ENCODE results near the gene GNS.
"Not testable (repeated sequence)": the region's sequence is repeated elsewhere in the genome, so short reads cannot be mapped to it uniquely, and the experiment has no call there.

GNS gene

GRCh38 chr12:64779354-64779974 is 20.3 kb upstream of the GNS start:
- DNase-seq, result no peak

GRCh38 chr12:64775147-64775736 is 16.0 kb upstream of the GNS start:
- not testable (repeated sequence) for DNase-seq

GRCh38 chr12:64773386-64773785 is 14.2 kb upstream of the GNS start:
- no peak for DNase-seq

- no peak for DNase-seq
These were observed 8.3 kb upstream of the GNS start for GRCh38 chr12:64767495-64767894.

- no peak for DNase-seq
These were observed 1.8 kb upstream of the GNS start for GRCh38 chr12:64760808-64761573.

GRCh38 chr12:64757771-64758170 is 1.4 kb downstream of the GNS start:
- DNase-seq, result no peak

GRCh38 chr12:64756376-64756775 is 2.8 kb downstream of the GNS start:
- DNase-seq, result no peak

- DNase-seq, result no peak
These were observed 5.8 kb downstream of the GNS start for GRCh38 chr12:64753427-64753826.

GRCh38 chr12:64752833-64753238 is 6.4 kb downstream of the GNS start:
- DNase-seq, result no peak

- DNase-seq, result no peak
These were observed 7.2 kb downstream of the GNS start for GRCh38 chr12:64752032-64752431.

- no peak for DNase-seq
These were observed 9.6 kb downstream of the GNS start for GRCh38 chr12:64749461-64750200.

- DNase-seq, result peak; percentile 60
These were observed 11.5 kb downstream of the GNS start for GRCh38 chr12:64747695-64748094.

- peak; percentile 55 for DNase-seq
These were observed 12.5 kb downstream of the GNS start for GRCh38 chr12:64746663-64747062.

GRCh38 chr12:64745980-64746379 is 13.2 kb downstream of the GNS start:
- peak; percentile 90 for DNase-seq

GRCh38 chr12:64745259-64745807 is 13.9 kb downstream of the GNS start:
- DNase-seq, result peak; percentile 65

- DNase-seq, result peak; percentile 86
These were observed 14.6 kb downstream of the GNS start for GRCh38 chr12:64744422-64745258.

- DNase-seq, result no peak
These were observed 16.0 kb downstream of the GNS start for GRCh38 chr12:64743206-64743605.

- no peak for DNase-seq
These were observed 16.8 kb downstream of the GNS start for GRCh38 chr12:64742416-64742815.

- no peak for DNase-seq
These were observed 18.6 kb downstream of the GNS start for GRCh38 chr12:64740646-64741045.

- DNase-seq, result no peak
These were observed 19.4 kb downstream of the GNS start for GRCh38 chr12:64739778-64740177.

GRCh38 chr12:64737539-64737938 is 21.7 kb downstream of the GNS start:
- DNase-seq, result peak; percentile 63

GRCh38 chr12:64736771-64737170 is 22.4 kb downstream of the GNS start:
- no peak for DNase-seq

Data from NCI-H69 (cell line).